HepG2 (cell line): Measurements from ENCODE around the gene AHSG. TPM values are rescaled to one million over a fixed set of nuclear protein-coding genes. Genes with fewer than 3 reads are reported as not detected.

Experiments
- CBFB ChIP-seq: sonication (generic); formaldehyde crosslinking; IDR thresholded peaks from 2 replicates; pipeline ENCODE4 v1.4.0; 2020; ENCODE audit warnings: missing genetic modification reagents
- ESRRA ChIP-seq: sonication (generic); formaldehyde crosslinking; IDR thresholded peaks from 2 replicates; pipeline ENCODE4 v1.5.1; 2020; ENCODE audit warnings: mild to moderate bottlenecking, low read depth, missing genetic modification reagents
- GPN1 ChIP-seq: sonication (generic); formaldehyde crosslinking; IDR thresholded peaks from 2 replicates; pipeline ENCODE4 v1.5.1; 2020; ENCODE audit warnings: missing genetic modification reagents, borderline replicate concordance
- RCOR2 ChIP-seq: IDR thresholded peaks from 2 replicates; pipeline ENCODE4 v1.6.1; 2016; ENCODE audit warnings: missing biosample characterization, missing genetic modification reagents
- TCF12 ChIP-seq, 2 experiments: fragments of 450-650 bp in 1 of 2; sonication (generic) in 1 of 2; formaldehyde crosslinking in 1 of 2; IDR thresholded peaks; 2 replicates each; pipeline versions ENCODE4 v1.6.1 to v1.8.0; 2017 to 2022; ENCODE audit warnings: antibody characterized with exemption in 1 of 2, mild to moderate bottlenecking in 1 of 2, missing genetic modification reagents in 1 of 2, moderate library complexity in 1 of 2
- ZBTB4 ChIP-seq: sonication (generic); formaldehyde crosslinking; IDR thresholded peaks from 2 replicates; pipeline ENCODE4 v1.4.0; 2020; ENCODE audit warnings: missing genetic modification reagents, mild to moderate bottlenecking, borderline replicate concordance
- ZFX ChIP-seq: sonication (generic); formaldehyde crosslinking; IDR thresholded peaks from 2 replicates; pipeline ENCODE4 v1.4.0; 2020; ENCODE audit warnings: mild to moderate bottlenecking, low read depth, missing genetic modification reagents, moderate library complexity
- ZNF124 ChIP-seq: sonication (generic); formaldehyde crosslinking; IDR thresholded peaks from 2 replicates; pipeline ENCODE4 v1.4.0; 2020; ENCODE audit warnings: missing genetic modification reagents
- ZNF20 ChIP-seq: sonication (generic); formaldehyde crosslinking; IDR thresholded peaks from 2 replicates; pipeline ENCODE4 v1.4.0; 2020; ENCODE audit warnings: mild to moderate bottlenecking, moderate library complexity, missing genetic modification reagents
- ZNF263 ChIP-seq: sonication (generic); formaldehyde crosslinking; IDR thresholded peaks from 2 replicates; pipeline ENCODE4 v1.4.0; 2020; ENCODE audit warnings: missing genetic modification reagents
- ZNF407 ChIP-seq: sonication (generic); formaldehyde crosslinking; IDR thresholded peaks from one replicate; pipeline ENCODE4 v1.5.1; 2020; ENCODE audit warnings: mild to moderate bottlenecking, missing genetic modification reagents; ENCODE audit errors: not compliant biosample characterization
- ZNF776 ChIP-seq: sonication (generic); formaldehyde crosslinking; IDR thresholded peaks from 2 replicates; pipeline ENCODE4 v1.4.0; 2020; ENCODE audit warnings: mild to moderate bottlenecking, missing genetic modification reagents
- ZNF883 ChIP-seq: sonication (generic); formaldehyde crosslinking; IDR thresholded peaks from 2 replicates; pipeline ENCODE4 v1.5.1; 2020; ENCODE audit warnings: mild to moderate bottlenecking, missing genetic modification reagents; ENCODE audit errors: not compliant biosample characterization
- polyA plus RNA-seq, 8 experiments: library from polyadenylated mRNA; depleted of rRNA in 3 of 8; stranded (reverse) in 7 of 8; unstranded in 1 of 8; fragments of >200 nt; fragmentation: Illumina TruSeq in 4 of 8; extraction: Trizol in 4 of 8; gene quantifications; 2 replicates each; pipeline versions ENCODE4 v1.2.1 to v1.2.3, GENCODE V29; 2011 to 2016; ENCODE audit warnings: low read depth in 4 of 8, missing spikeins in 1 of 8, mixed read lengths in 1 of 8; ENCODE audit not compliant: insufficient read depth in 1 of 8
- total RNA-seq, 5 experiments: library from RNA; depleted of rRNA; stranded (reverse); fragments of >200 nt; fragmentation: Illumina TruSeq; extraction: Trizol; gene quantifications; 2 replicates each; pipeline ENCODE4 v1.2.3, GENCODE V29; 2016; ENCODE audit warnings: low read depth in 1 of 5
- TF ChIP-seq, protein P1 (sequence below): sonication (generic); formaldehyde crosslinking; IDR thresholded peaks from 2 replicates; pipeline ENCODE4 v1.4.0; 2020; ENCODE audit warnings: missing genetic modification reagents

Gene AHSG
- total and polyA plus RNA-seq, 2 of the 13 experiments (the other 11 are each of a cell fraction or from before 2014, with no cell fraction given), result 2,043 to 19,152 TPM

- TF ChIP-seq ZFX (CRISPR knock-in tag) (peak; percentile 71), ESRRA (CRISPR knock-in tag) (peak; percentile 69), CBFB (CRISPR knock-in tag) (0 out of 2 replicates have a peak, but pooled peaks have one; percentile 32), RCOR2 (CRISPR knock-in tag) (peak; percentile 82), ZBTB4 (CRISPR knock-in tag) (peak; percentile 72; the same call in 1 of the 2 replicates), ZNF883 (CRISPR knock-in tag) (peak; percentile 10), GPN1 (0 out of 2 replicates have a peak, but pooled peaks have one; percentile 24), ZNF263 (CRISPR knock-in tag) (0 out of 2 replicates have a peak, but pooled peaks have one; percentile 18), ZNF776 (CRISPR knock-in tag) (no peak; the same call in 1 of the 2 replicates), ZNF124 (no peak), TCF12 (IDR thresholded peaks at IDR 0.05) (no peak), TCF12 (CRISPR knock-in tag; IDR thresholded peaks at IDR 0.05) (peak; percentile 98), ZNF407 (peak; percentile 21), ZNF20 (CRISPR knock-in tag) (no peak)
- TF ChIP-seq, protein P1, sequence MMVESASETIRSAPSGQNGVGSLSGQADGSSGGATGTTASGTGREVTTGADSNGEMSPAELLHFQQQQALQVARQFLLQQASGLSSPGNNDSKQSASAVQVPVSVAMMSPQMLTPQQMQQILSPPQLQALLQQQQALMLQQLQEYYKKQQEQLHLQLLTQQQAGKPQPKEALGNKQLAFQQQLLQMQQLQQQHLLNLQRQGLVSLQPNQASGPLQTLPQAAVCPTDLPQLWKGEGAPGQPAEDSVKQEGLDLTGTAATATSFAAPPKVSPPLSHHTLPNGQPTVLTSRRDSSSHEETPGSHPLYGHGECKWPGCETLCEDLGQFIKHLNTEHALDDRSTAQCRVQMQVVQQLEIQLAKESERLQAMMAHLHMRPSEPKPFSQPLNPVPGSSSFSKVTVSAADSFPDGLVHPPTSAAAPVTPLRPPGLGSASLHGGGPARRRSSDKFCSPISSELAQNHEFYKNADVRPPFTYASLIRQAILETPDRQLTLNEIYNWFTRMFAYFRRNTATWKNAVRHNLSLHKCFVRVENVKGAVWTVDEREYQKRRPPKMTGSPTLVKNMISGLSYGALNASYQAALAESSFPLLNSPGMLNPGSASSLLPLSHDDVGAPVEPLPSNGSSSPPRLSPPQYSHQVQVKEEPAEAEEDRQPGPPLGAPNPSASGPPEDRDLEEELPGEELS (CRISPR knock-in tag), result peak; percentile 96
Measured at GRCh38 chr3:186612721-186613636, at the start of gene AHSG (continued).
